H9 (cell line): ENCODE data around the gene THAP9. TPM values are rescaled to one million over a fixed set of nuclear protein-coding genes. Genes with fewer than 3 reads are reported as not detected.
"Not testable (repeated sequence)": the region's sequence is repeated elsewhere in the genome, so short reads cannot be mapped to it uniquely, and the experiment has no call there.

Experiments
- DNase-seq: peaks from one replicate; pipeline ENCODE4 v3.0.0-alpha.2; 2017
- H2AFZ ChIP-seq: one replicate; pipeline ENCODE4 v1.6.1; 2013; ENCODE audit warnings: mild to moderate bottlenecking, low read length, control low read depth, moderate library complexity
- H2AK5ac ChIP-seq: 2 replicates; pipeline ENCODE4 v1.6.1; 2013; ENCODE audit warnings: low read length, control low read depth, mixed read lengths; ENCODE audit not compliant: insufficient read length
- H2BK120ac ChIP-seq: one replicate; pipeline ENCODE4 v1.6.1; 2013; ENCODE audit warnings: low read depth, mild to moderate bottlenecking, low read length, control low read depth, inconsistent platforms; ENCODE audit not compliant: poor library complexity, severe bottlenecking
- H2BK12ac ChIP-seq: 2 replicates; pipeline ENCODE4 v1.6.1; 2013; ENCODE audit warnings: low read length, control low read depth, mixed read lengths, low read depth; ENCODE audit not compliant: insufficient read length
- H2BK15ac ChIP-seq: 2 replicates; pipeline ENCODE4 v1.6.1; 2013; ENCODE audit warnings: low read depth, low read length, control low read depth
- H2BK20ac ChIP-seq: one replicate; pipeline ENCODE4 v1.6.1; 2013; ENCODE audit warnings: low read depth, mild to moderate bottlenecking, low read length, control low read depth, inconsistent platforms; ENCODE audit not compliant: poor library complexity, severe bottlenecking
- H2BK5ac ChIP-seq: 2 replicates; pipeline ENCODE4 v1.6.1; 2013; ENCODE audit warnings: low read length, control low read depth, mixed read lengths; ENCODE audit not compliant: insufficient read length
- H3K14ac ChIP-seq: 2 replicates; pipeline ENCODE4 v1.6.1; 2013; ENCODE audit warnings: low read length, control low read depth; ENCODE audit not compliant: insufficient read depth
- H3K18ac ChIP-seq: 2 replicates; pipeline ENCODE4 v1.6.1; 2013; ENCODE audit warnings: low read depth, mild to moderate bottlenecking, mixed read lengths, low read length, control low read depth; ENCODE audit not compliant: insufficient read length
- H3K23ac ChIP-seq: 2 replicates; pipeline ENCODE4 v1.6.1; 2013; ENCODE audit warnings: low read length, control low read depth, mixed read lengths, low read depth; ENCODE audit not compliant: insufficient read length
- H3K23me2 ChIP-seq: 2 replicates; pipeline ENCODE4 v1.6.1; 2013; ENCODE audit warnings: low read depth, mild to moderate bottlenecking, mixed read lengths, low read length, control low read depth; ENCODE audit not compliant: insufficient read length, poor library complexity, severe bottlenecking
- H3K27ac ChIP-seq: 2 replicates; pipeline ENCODE4 v1.5.1; 2013; ENCODE audit warnings: low read length, control low read depth, mixed read lengths, low read depth; ENCODE audit not compliant: insufficient read length
- H3K27me3 ChIP-seq: 2 replicates; pipeline ENCODE4 v1.6.1; 2013; ENCODE audit warnings: low read length, control low read depth, inconsistent platforms; ENCODE audit not compliant: insufficient read depth
- H3K4ac ChIP-seq: 2 replicates; pipeline ENCODE4 v1.6.1; 2013; ENCODE audit warnings: low read depth, mild to moderate bottlenecking, control low read depth, inconsistent platforms, low read length, moderate library complexity
- H3K4me1 ChIP-seq: 2 replicates; pipeline ENCODE4 v1.6.1; 2013; ENCODE audit warnings: low read length, control low read depth, inconsistent platforms; ENCODE audit not compliant: insufficient read depth
- H3K4me2 ChIP-seq: 2 replicates; pipeline ENCODE4 v1.6.1; 2013; ENCODE audit warnings: low read length, control low read depth, mixed read lengths; ENCODE audit not compliant: insufficient read length, insufficient read depth
- H3K56ac ChIP-seq: 2 replicates; pipeline ENCODE4 v1.6.1; 2013; ENCODE audit warnings: low read depth, mild to moderate bottlenecking, mixed read lengths, low read length, control low read depth; ENCODE audit not compliant: insufficient read length
- H3K79me1 ChIP-seq: 2 replicates; pipeline ENCODE4 v1.6.1; 2013; ENCODE audit warnings: low read depth, mild to moderate bottlenecking, moderate library complexity, low read length, control low read depth, inconsistent platforms; ENCODE audit not compliant: insufficient read depth, poor library complexity, severe bottlenecking
- H3K79me2 ChIP-seq: 2 replicates; pipeline ENCODE4 v1.6.1; 2013; ENCODE audit warnings: low read length, control low read depth, inconsistent platforms; ENCODE audit not compliant: insufficient read depth
- H3K9ac ChIP-seq: 2 replicates; pipeline ENCODE4 v1.6.1; 2013; ENCODE audit warnings: low read length, control low read depth, mixed read lengths; ENCODE audit not compliant: insufficient read length; ENCODE audit errors: extremely low read depth
- H3K9me3 ChIP-seq: one replicate; pipeline ENCODE4 v1.6.1; 2013; ENCODE audit warnings: low read depth, low read length, inconsistent platforms; ENCODE audit not compliant: control insufficient read depth
- H3T11ph ChIP-seq: one replicate; pipeline ENCODE4 v1.6.1; 2013; ENCODE audit warnings: mild to moderate bottlenecking, low read length, control low read depth, inconsistent platforms
- H4K20me1 ChIP-seq: one replicate; pipeline ENCODE4 v1.6.1; 2013; ENCODE audit not compliant: control insufficient read depth, insufficient read length, insufficient read depth
- H4K5ac ChIP-seq: 2 replicates; pipeline ENCODE4 v1.6.1; 2013; ENCODE audit warnings: low read depth, mild to moderate bottlenecking, mixed read lengths, low read length, control low read depth; ENCODE audit not compliant: insufficient read length
- H4K8ac ChIP-seq: replicated peaks from 2 replicates; pipeline ENCODE4 v1.6.1; 2013; ENCODE audit warnings: low read length, control low read depth, mixed read lengths, low read depth; ENCODE audit not compliant: insufficient read length
- H4K91ac ChIP-seq: 2 replicates; pipeline ENCODE4 v1.6.1; 2013; ENCODE audit warnings: low read depth, mild to moderate bottlenecking, moderate library complexity, mixed read lengths, low read length, control low read depth; ENCODE audit not compliant: insufficient read length
- H3K27ac Mint-ChIP-seq, 3 experiments: 2 replicates in 2 of 3; 3 replicates in 1 of 3; pipeline ENCODE4 v1.8.0; 2020 to 2021; ENCODE audit warnings: mixed read lengths in 3 of 3, mild to moderate bottlenecking in 1 of 3, moderate library complexity in 1 of 3
- H3K27me3 Mint-ChIP-seq: 2 replicates; pipeline ENCODE4 v1.8.0; 2021; ENCODE audit warnings: low read depth, mild to moderate bottlenecking, moderate library complexity, mixed read lengths
- H3K36me3 Mint-ChIP-seq, 3 experiments: 2 replicates in 2 of 3; 3 replicates in 1 of 3; pipeline ENCODE4 v1.8.0; 2020 to 2021; ENCODE audit warnings: low read depth in 3 of 3, mixed read lengths in 3 of 3; ENCODE audit not compliant: insufficient read depth in 1 of 3
- H3K4me1 Mint-ChIP-seq, 2 experiments: 2 replicates each; pipeline ENCODE4 v1.8.0; 2020; ENCODE audit warnings: mixed read lengths in 2 of 2
- H3K4me3 Mint-ChIP-seq, 2 experiments: 2 replicates in 1 of 2; 3 replicates in 1 of 2; pipeline ENCODE4 v1.8.0; 2020 to 2021; ENCODE audit warnings: mild to moderate bottlenecking in 2 of 2, mixed read lengths in 2 of 2, moderate library complexity in 1 of 2
- H3K9me3 Mint-ChIP-seq, 2 experiments: 2 replicates in 1 of 2; 3 replicates in 1 of 2; pipeline ENCODE4 v1.8.0; 2020; ENCODE audit warnings: mild to moderate bottlenecking in 2 of 2, mixed read lengths in 2 of 2, moderate library complexity in 1 of 2
- WGBS: extraction: QIAGEN DNeasy Blood & Tissue Kit; methylation state at CpG from one replicate; pipeline ENCODE4 v1.1.7; 2013; ENCODE audit warnings: missing lambda C conversion rate, low lambda C conversion rate, mixed read lengths; ENCODE audit not compliant: insufficient read length; ENCODE audit errors: extremely low coverage; 5-methylcytosine and 5-hydroxymethylcytosine counted together
- total RNA-seq: library from RNA; stranded (reverse); gene quantifications from 2 replicates; pipeline ENCODE4 v1.2.1, GENCODE V29; 2021
- TF ChIP-seq, protein P1 (sequence below): fragments of 200-600 bp; sonication (generic); conservative IDR thresholded peaks from 3 replicates; pipeline ENCODE4 v1.8.0; 2021; ENCODE audit warnings: antibody characterized with exemption, mild to moderate bottlenecking

Gene THAP9
- total RNA-seq, 1 experiment from 2014 or later: 14.8 TPM

DNA sequence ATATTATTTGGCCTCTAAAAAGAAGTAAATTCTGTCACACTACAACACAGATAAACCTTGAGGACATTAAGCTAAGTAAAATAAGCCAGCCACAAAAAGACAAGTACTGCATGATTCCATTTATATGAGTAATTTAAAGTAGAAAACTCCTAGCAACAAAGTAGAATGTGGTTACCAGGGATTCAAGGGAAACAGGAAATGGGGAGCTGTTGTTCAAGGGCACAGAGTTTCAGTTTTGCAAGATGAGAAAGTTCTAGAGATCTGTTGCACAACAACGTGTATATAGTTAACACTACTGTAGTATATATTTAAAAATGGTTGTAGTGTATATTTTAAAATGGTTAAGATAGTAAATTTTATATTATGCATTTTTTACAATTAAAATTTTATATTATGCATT is 34.9 kb upstream of the THAP9 start:
- H2BK120ac ChIP-seq: no peak overlapping the region
- Mint-ChIP-seq H3K4me3 (no peak overlapping the region), H3K9me3 (no peaks in the 10 kb centered on the region), H3K4me1 (no peaks in the 10 kb centered on the region), H3K36me3 (peaks cover 33 to 81% (median 81%) of the 10 kb centered on the region in 3 experiments; a peak in 6 of 7 replicates), H3K27ac (no peak overlapping the region), H3K27me3 (no peaks in the 10 kb centered on the region)
- H3K27ac ChIP-seq: no peak overlapping the region
- no peak overlapping the region for H4K5ac ChIP-seq
- TF ChIP-seq, protein P1, sequence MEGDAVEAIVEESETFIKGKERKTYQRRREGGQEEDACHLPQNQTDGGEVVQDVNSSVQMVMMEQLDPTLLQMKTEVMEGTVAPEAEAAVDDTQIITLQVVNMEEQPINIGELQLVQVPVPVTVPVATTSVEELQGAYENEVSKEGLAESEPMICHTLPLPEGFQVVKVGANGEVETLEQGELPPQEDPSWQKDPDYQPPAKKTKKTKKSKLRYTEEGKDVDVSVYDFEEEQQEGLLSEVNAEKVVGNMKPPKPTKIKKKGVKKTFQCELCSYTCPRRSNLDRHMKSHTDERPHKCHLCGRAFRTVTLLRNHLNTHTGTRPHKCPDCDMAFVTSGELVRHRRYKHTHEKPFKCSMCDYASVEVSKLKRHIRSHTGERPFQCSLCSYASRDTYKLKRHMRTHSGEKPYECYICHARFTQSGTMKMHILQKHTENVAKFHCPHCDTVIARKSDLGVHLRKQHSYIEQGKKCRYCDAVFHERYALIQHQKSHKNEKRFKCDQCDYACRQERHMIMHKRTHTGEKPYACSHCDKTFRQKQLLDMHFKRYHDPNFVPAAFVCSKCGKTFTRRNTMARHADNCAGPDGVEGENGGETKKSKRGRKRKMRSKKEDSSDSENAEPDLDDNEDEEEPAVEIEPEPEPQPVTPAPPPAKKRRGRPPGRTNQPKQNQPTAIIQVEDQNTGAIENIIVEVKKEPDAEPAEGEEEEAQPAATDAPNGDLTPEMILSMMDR: no peak
- no peak overlapping the region for H3K56ac ChIP-seq
- no peak overlapping the region for H2AK5ac ChIP-seq
- no peak for DNase-seq
- no peak overlapping the region for H2BK5ac ChIP-seq
- no peaks in the 10 kb centered on the region for H3K79me1 ChIP-seq
- no peak overlapping the region for H3K23ac ChIP-seq
- no peaks in the 10 kb centered on the region for H3K9me3 ChIP-seq
- no peaks in the 10 kb centered on the region for H4K20me1 ChIP-seq
- no peak overlapping the region for H3K14ac ChIP-seq
- H2AFZ ChIP-seq: no peak overlapping the region
- WGBS: no CpG with 5 or more reads among the region's 1 CpG
- no peak overlapping the region for H2BK12ac ChIP-seq
- H3K9ac ChIP-seq: no peak overlapping the region
- no peak overlapping the region for H3K4ac ChIP-seq
- H3K23me2 ChIP-seq: no peaks in the 10 kb centered on the region
- no peaks in the 10 kb centered on the region for H3K27me3 ChIP-seq
- no peaks in the 10 kb centered on the region for H3K4me1 ChIP-seq
- H3K79me2 ChIP-seq: no peaks in the 10 kb centered on the region
- H4K8ac ChIP-seq: no peak overlapping the region
- H2BK15ac ChIP-seq: no peak overlapping the region
- no peak overlapping the region for H3K18ac ChIP-seq
- no peak overlapping the region for H3K4me2 ChIP-seq
- no peak overlapping the region for H2BK20ac ChIP-seq
- H3T11ph ChIP-seq: no peak overlapping the region
- H4K91ac ChIP-seq: no peak overlapping the region

DNA sequence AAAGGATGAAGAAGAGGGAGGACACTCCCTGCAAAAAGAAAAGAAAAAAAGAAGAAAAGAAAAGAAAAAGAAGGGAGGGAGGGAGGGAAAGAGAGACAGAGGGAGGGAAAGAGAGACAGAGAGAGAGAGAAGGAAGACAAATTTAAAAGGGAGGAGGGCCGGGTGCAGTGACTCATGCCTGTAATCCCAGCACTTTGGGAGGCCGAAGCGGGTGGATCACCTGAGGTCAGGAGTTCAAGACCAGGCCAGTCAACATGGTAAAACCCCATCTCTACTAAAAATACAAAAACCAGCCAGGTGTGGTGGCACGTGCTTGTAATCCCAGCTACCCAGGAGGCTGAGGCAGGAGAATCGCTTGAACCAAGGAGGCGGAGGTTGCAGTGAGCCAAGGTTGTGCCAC is 34.5 kb upstream of the THAP9 start:
- H2AK5ac ChIP-seq, H3T11ph ChIP-seq, H3K9me3 ChIP-seq, H3K4me2 ChIP-seq, H4K20me1 ChIP-seq, H3K27me3 Mint-ChIP-seq, H2BK120ac ChIP-seq, H2AFZ ChIP-seq, H3K23me2 ChIP-seq, H3K27me3 ChIP-seq, H3K14ac ChIP-seq, H2BK20ac ChIP-seq, H4K8ac ChIP-seq, DNase-seq, H3K4ac ChIP-seq, H4K91ac ChIP-seq, H3K79me1 ChIP-seq, H2BK12ac ChIP-seq, H3K23ac ChIP-seq, H3K18ac ChIP-seq, H3K4me3 Mint-ChIP-seq, H3K4me1 Mint-ChIP-seq, H3K27ac ChIP-seq, H3K4me1 ChIP-seq, H3K9me3 Mint-ChIP-seq, H3K9ac ChIP-seq, H4K5ac ChIP-seq, H2BK15ac ChIP-seq, H3K56ac ChIP-seq, H3K79me2 ChIP-seq, H2BK5ac ChIP-seq: not testable (repeated sequence)
- WGBS: no CpG with 5 or more reads among the region's 6 CpGs
- Mint-ChIP-seq H3K27ac (peak overlapping the region in 1 of 3 experiments; percentile 48; a peak in 1 of 7 replicates), H3K36me3 (peaks cover 36 to 86% (median 83%) of the 10 kb centered on the region in 3 experiments; a peak in 6 of 7 replicates)
